H1 (cell line): Measurements from ENCODE around the gene PHF3. TPM values are rescaled to one million over a fixed set of nuclear protein-coding genes. Genes with fewer than 3 reads are reported as not detected.

Experiments
- POLR2A ChIP-seq, 2 experiments: IDR thresholded peaks; 1 replicate in 1 of 2; 2 replicates in 1 of 2; pipeline ENCODE4 v1.6.1; 2011; ENCODE audit warnings: low read depth in 2 of 2, low read length in 2 of 2, mild to moderate bottlenecking in 2 of 2; ENCODE audit errors: control extremely low read depth in 1 of 2
- RAD21 ChIP-seq, 2 experiments: IDR thresholded peaks in 1 of 2; conservative IDR thresholded peaks in 1 of 2; 2 replicates each; pipeline ENCODE4 v1.6.1; 2011; ENCODE audit warnings: low read depth in 2 of 2, low read length in 2 of 2, improper control_type of control experiment in 1 of 2, inconsistent platforms in 1 of 2, mild to moderate bottlenecking in 1 of 2, moderate library complexity in 1 of 2
- TEAD4 ChIP-seq: IDR thresholded peaks from 2 replicates; pipeline ENCODE4 v1.6.1; 2012; ENCODE audit warnings: low read depth, low read length, inconsistent platforms, mixed read lengths
- polyA plus RNA-seq, 7 experiments: library from polyadenylated mRNA; depleted of rRNA in 3 of 7; stranded (reverse) in 5 of 7; unstranded in 2 of 7; fragments of >200 nt in 5 of 7; fragments of 200-250 nt in 2 of 7; gene quantifications; 1 replicate in 5 of 7; 2 replicates in 1 of 7; 4 replicates in 1 of 7; pipeline versions ENCODE4 v1.2.1 to v1.2.3, GENCODE V29; 2011 to 2013; ENCODE audit warnings: missing spikeins in 2 of 7, mixed read lengths in 2 of 7
- total RNA-seq: library from RNA; stranded (reverse); fragmentation: NEBNext Ultra II Directional; extraction: Animal tissue kit (Norgen Biotek cat#: 25700); gene quantifications from 2 replicates; pipeline ENCODE4 v1.2.1, GENCODE V29; 2021

The PHF3 gene
- total and polyA plus RNA-seq, 2 of the 8 experiments (the other 6 are each of a cell fraction or from before 2014, with no cell fraction given): 10.1 to 69.3 TPM

- TF ChIP-seq RAD21 (IDR thresholded peaks at IDR 0.05 in 1 of 2, conservative IDR thresholded peaks at IDR 0.05 in 1 of 2; ENCODE audit: low read depth in 2 of 2, low read length in 2 of 2) (no peak), POLR2A (IDR thresholded peaks at IDR 0.05; ENCODE audit: control extremely low read depth in 1 of 2, low read depth in 2 of 2, low read length in 2 of 2) (no peak), TEAD4 (no peak)
Observed at GRCh38 chr6:63690221-63690620, 54.6 kb downstream of the PHF3 start (continued).
